ENCODE results near the gene DCTN4.

The DCTN4 gene

GRCh38 chr5:150703762-150704161, 55.1 kb downstream of the DCTN4 start:
- Histone ChIP-seq H3K4me3 (ENCODE audit: insufficient read depth, low read depth, low read length, poor library complexity, severe bottlenecking) (no peak overlapping the region), H3K27ac (ENCODE audit: insufficient read depth, low read length, poor library complexity, severe bottlenecking) (no peak overlapping the region), H3K9me3 (ENCODE audit: control insufficient read depth, low read length) (no peaks in the 10 kb centered on the region), H3K36me3 (ENCODE audit: control insufficient read depth, insufficient read depth, low read length) (peaks cover 1% of the 10 kb centered on the region), H3K4me1 (ENCODE audit: control insufficient read depth, insufficient read depth, low read length, poor library complexity, severe bottlenecking) (peaks cover 6% of the 10 kb centered on the region), H3K27me3 (replicated peaks; ENCODE audit: control insufficient read depth, insufficient read depth, low read length, poor library complexity, severe bottlenecking) (no peaks in the 10 kb centered on the region)
- no peak for DNase-seq

GRCh38 chr5:150700594-150701377, 58.0 kb downstream of the DCTN4 start, which contains the start of gene RBM22:
RBM22 (minus strand) TSS chr5:150701062; CDS start chr5:150700985, 77 bp downstream.
- Histone ChIP-seq H3K36me3 (ENCODE audit: control insufficient read depth, insufficient read depth, low read length) (peaks cover 30% of the 10 kb centered on the region), H3K9me3 (ENCODE audit: control insufficient read depth, low read length) (no peaks in the 10 kb centered on the region), H3K4me1 (ENCODE audit: control insufficient read depth, insufficient read depth, low read length, poor library complexity, severe bottlenecking) (peaks cover 6% of the 10 kb centered on the region), H3K4me3 (ENCODE audit: insufficient read depth, low read depth, low read length, poor library complexity, severe bottlenecking) (peak within 1 kb of the TSS; percentile 93), H3K27ac (ENCODE audit: insufficient read depth, low read length, poor library complexity, severe bottlenecking) (peak within 1 kb of the TSS; percentile 96), H3K27me3 (replicated peaks; ENCODE audit: control insufficient read depth, insufficient read depth, low read length, poor library complexity, severe bottlenecking) (no peaks in the 10 kb centered on the region)
- peak; percentile 84 to 88 (median 85) for DNase-seq

GRCh38 chr5:150700246-150700593, 58.6 kb downstream of the DCTN4 start:
- DNase-seq, result no peak
- H3K4me1 ChIP-seq (ENCODE audit: control insufficient read depth, insufficient read depth, low read length, poor library complexity, severe bottlenecking), result peaks cover 6% of the 10 kb centered on the region
- peak overlapping the region; percentile 93 for H3K4me3 ChIP-seq (ENCODE audit: insufficient read depth, low read depth, low read length, poor library complexity, severe bottlenecking)
- H3K36me3 ChIP-seq (ENCODE audit: control insufficient read depth, insufficient read depth, low read length), result peaks cover 35% of the 10 kb centered on the region
- no peaks in the 10 kb centered on the region for H3K9me3 ChIP-seq (ENCODE audit: control insufficient read depth, low read length)
- H3K27ac ChIP-seq (ENCODE audit: insufficient read depth, low read length, poor library complexity, severe bottlenecking), result peak overlapping the region; percentile 96
- no peaks in the 10 kb centered on the region for H3K27me3 ChIP-seq (replicated peaks; ENCODE audit: control insufficient read depth, insufficient read depth, low read length, poor library complexity, severe bottlenecking)

GRCh38 chr5:150694612-150695011, 64.2 kb downstream of the DCTN4 start:
- no peaks in the 10 kb centered on the region for H3K27me3 ChIP-seq (replicated peaks; ENCODE audit: control insufficient read depth, insufficient read depth, low read length, poor library complexity, severe bottlenecking)
- H3K36me3 ChIP-seq (ENCODE audit: control insufficient read depth, insufficient read depth, low read length), result peaks cover 83% of the 10 kb centered on the region
- no peaks in the 10 kb centered on the region for H3K4me1 ChIP-seq (ENCODE audit: control insufficient read depth, insufficient read depth, low read length, poor library complexity, severe bottlenecking)
- H3K9me3 ChIP-seq (ENCODE audit: control insufficient read depth, low read length), result no peaks in the 10 kb centered on the region
- no peak overlapping the region for H3K27ac ChIP-seq (ENCODE audit: insufficient read depth, low read length, poor library complexity, severe bottlenecking)
- H3K4me3 ChIP-seq (ENCODE audit: insufficient read depth, low read depth, low read length, poor library complexity, severe bottlenecking), result no peak overlapping the region
- no peak for DNase-seq

- Histone ChIP-seq H3K4me3 (ENCODE audit: insufficient read depth, low read depth, low read length, poor library complexity, severe bottlenecking) (no peak overlapping the region), H3K27ac (ENCODE audit: insufficient read depth, low read length, poor library complexity, severe bottlenecking) (no peak overlapping the region), H3K27me3 (replicated peaks; ENCODE audit: control insufficient read depth, insufficient read depth, low read length, poor library complexity, severe bottlenecking) (no peaks in the 10 kb centered on the region), H3K36me3 (ENCODE audit: control insufficient read depth, insufficient read depth, low read length) (peaks cover 73% of the 10 kb centered on the region), H3K9me3 (ENCODE audit: control insufficient read depth, low read length) (no peaks in the 10 kb centered on the region), H3K4me1 (ENCODE audit: control insufficient read depth, insufficient read depth, low read length, poor library complexity, severe bottlenecking) (no peaks in the 10 kb centered on the region)
- DNase-seq, result no peak
Observed at GRCh38 chr5:150692276-150692675, 66.5 kb downstream of the DCTN4 start.

GRCh38 chr5:150690760-150691159, 68.1 kb downstream of the DCTN4 start:
- H3K36me3 ChIP-seq (ENCODE audit: control insufficient read depth, insufficient read depth, low read length), result peaks cover 59% of the 10 kb centered on the region
- no peaks in the 10 kb centered on the region for H3K9me3 ChIP-seq (ENCODE audit: control insufficient read depth, low read length)
- no peak overlapping the region for H3K27ac ChIP-seq (ENCODE audit: insufficient read depth, low read length, poor library complexity, severe bottlenecking)
- no peak for DNase-seq
- no peaks in the 10 kb centered on the region for H3K27me3 ChIP-seq (replicated peaks; ENCODE audit: control insufficient read depth, insufficient read depth, low read length, poor library complexity, severe bottlenecking)
- H3K4me3 ChIP-seq (ENCODE audit: insufficient read depth, low read depth, low read length, poor library complexity, severe bottlenecking), result no peak overlapping the region
- no peaks in the 10 kb centered on the region for H3K4me1 ChIP-seq (ENCODE audit: control insufficient read depth, insufficient read depth, low read length, poor library complexity, severe bottlenecking)

GRCh38 chr5:150689120-150689519, 69.7 kb downstream of the DCTN4 start:
- Histone ChIP-seq H3K4me3 (ENCODE audit: insufficient read depth, low read depth, low read length, poor library complexity, severe bottlenecking) (no peak overlapping the region), H3K36me3 (ENCODE audit: control insufficient read depth, insufficient read depth, low read length) (peaks cover 43% of the 10 kb centered on the region), H3K9me3 (ENCODE audit: control insufficient read depth, low read length) (no peaks in the 10 kb centered on the region), H3K27me3 (replicated peaks; ENCODE audit: control insufficient read depth, insufficient read depth, low read length, poor library complexity, severe bottlenecking) (no peaks in the 10 kb centered on the region), H3K27ac (ENCODE audit: insufficient read depth, low read length, poor library complexity, severe bottlenecking) (no peak overlapping the region), H3K4me1 (ENCODE audit: control insufficient read depth, insufficient read depth, low read length, poor library complexity, severe bottlenecking) (no peaks in the 10 kb centered on the region)
- DNase-seq, result no peak

- no peak for DNase-seq
Observed at GRCh38 chr5:150676578-150676977, 82.2 kb downstream of the DCTN4 start.

GRCh38 chr5:150675069-150675468, 83.7 kb downstream of the DCTN4 start:
- H3K27ac ChIP-seq (ENCODE audit: insufficient read depth, low read length, poor library complexity, severe bottlenecking), result no peak overlapping the region
- no peak for DNase-seq
- peaks cover 11% of the 10 kb centered on the region for H3K4me1 ChIP-seq (ENCODE audit: control insufficient read depth, insufficient read depth, low read length, poor library complexity, severe bottlenecking)

More at GRCh38 chr5:150676578-150676977, 82.2 kb downstream of the DCTN4 start:
- Histone ChIP-seq H3K9me3 (ENCODE audit: control insufficient read depth, low read length) (no peaks in the 10 kb centered on the region), H3K4me1 (ENCODE audit: control insufficient read depth, insufficient read depth, low read length, poor library complexity, severe bottlenecking) (peaks cover 6% of the 10 kb centered on the region), H3K27me3 (replicated peaks; ENCODE audit: control insufficient read depth, insufficient read depth, low read length, poor library complexity, severe bottlenecking) (peaks cover 8% of the 10 kb centered on the region), H3K4me3 (ENCODE audit: insufficient read depth, low read depth, low read length, poor library complexity, severe bottlenecking) (no peak overlapping the region), H3K36me3 (ENCODE audit: control insufficient read depth, insufficient read depth, low read length) (no peaks in the 10 kb centered on the region), H3K27ac (ENCODE audit: insufficient read depth, low read length, poor library complexity, severe bottlenecking) (no peak overlapping the region)

GRCh38 chr5:150674341-150674821, 84.4 kb downstream of the DCTN4 start:
- Histone ChIP-seq H3K9me3 (ENCODE audit: control insufficient read depth, low read length) (no peaks in the 10 kb centered on the region), H3K36me3 (ENCODE audit: control insufficient read depth, insufficient read depth, low read length) (no peaks in the 10 kb centered on the region), H3K27ac (ENCODE audit: insufficient read depth, low read length, poor library complexity, severe bottlenecking) (no peak overlapping the region), H3K4me1 (ENCODE audit: control insufficient read depth, insufficient read depth, low read length, poor library complexity, severe bottlenecking) (peaks cover 11% of the 10 kb centered on the region), H3K4me3 (ENCODE audit: insufficient read depth, low read depth, low read length, poor library complexity, severe bottlenecking) (no peak overlapping the region), H3K27me3 (replicated peaks; ENCODE audit: control insufficient read depth, insufficient read depth, low read length, poor library complexity, severe bottlenecking) (peaks cover 18% of the 10 kb centered on the region)
- no peak for DNase-seq

More at GRCh38 chr5:150675069-150675468, 83.7 kb downstream of the DCTN4 start:
- Histone ChIP-seq H3K9me3 (ENCODE audit: control insufficient read depth, low read length) (no peaks in the 10 kb centered on the region), H3K36me3 (ENCODE audit: control insufficient read depth, insufficient read depth, low read length) (no peaks in the 10 kb centered on the region), H3K4me3 (ENCODE audit: insufficient read depth, low read depth, low read length, poor library complexity, severe bottlenecking) (no peak overlapping the region), H3K27me3 (replicated peaks; ENCODE audit: control insufficient read depth, insufficient read depth, low read length, poor library complexity, severe bottlenecking) (peaks cover 18% of the 10 kb centered on the region)
